ENCODE data around the gene GRK7.

DNA sequence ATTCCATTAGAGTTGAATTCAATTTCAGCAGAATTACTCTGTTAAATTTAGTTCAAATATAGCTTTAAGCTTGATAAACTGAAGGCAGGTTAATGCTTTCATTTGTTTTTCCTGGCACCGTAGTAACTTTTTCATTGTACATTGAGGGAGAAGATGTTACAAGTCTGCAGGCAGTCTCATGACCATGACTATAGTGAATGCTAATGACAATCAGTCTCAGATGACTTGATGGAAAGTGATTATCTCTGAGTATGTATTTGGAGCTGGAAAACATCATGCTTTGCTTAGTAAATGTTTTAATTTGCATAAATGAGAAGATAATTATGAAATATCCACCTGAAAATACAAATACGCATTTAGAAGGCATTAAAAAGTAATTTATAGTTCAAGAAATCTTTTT, 41.1 kb upstream of the GRK7 start:
- TF ChIP-seq, protein P1, sequence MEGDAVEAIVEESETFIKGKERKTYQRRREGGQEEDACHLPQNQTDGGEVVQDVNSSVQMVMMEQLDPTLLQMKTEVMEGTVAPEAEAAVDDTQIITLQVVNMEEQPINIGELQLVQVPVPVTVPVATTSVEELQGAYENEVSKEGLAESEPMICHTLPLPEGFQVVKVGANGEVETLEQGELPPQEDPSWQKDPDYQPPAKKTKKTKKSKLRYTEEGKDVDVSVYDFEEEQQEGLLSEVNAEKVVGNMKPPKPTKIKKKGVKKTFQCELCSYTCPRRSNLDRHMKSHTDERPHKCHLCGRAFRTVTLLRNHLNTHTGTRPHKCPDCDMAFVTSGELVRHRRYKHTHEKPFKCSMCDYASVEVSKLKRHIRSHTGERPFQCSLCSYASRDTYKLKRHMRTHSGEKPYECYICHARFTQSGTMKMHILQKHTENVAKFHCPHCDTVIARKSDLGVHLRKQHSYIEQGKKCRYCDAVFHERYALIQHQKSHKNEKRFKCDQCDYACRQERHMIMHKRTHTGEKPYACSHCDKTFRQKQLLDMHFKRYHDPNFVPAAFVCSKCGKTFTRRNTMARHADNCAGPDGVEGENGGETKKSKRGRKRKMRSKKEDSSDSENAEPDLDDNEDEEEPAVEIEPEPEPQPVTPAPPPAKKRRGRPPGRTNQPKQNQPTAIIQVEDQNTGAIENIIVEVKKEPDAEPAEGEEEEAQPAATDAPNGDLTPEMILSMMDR (IDR thresholded peaks at IDR 0.05): no peak
- TF ChIP-seq POLR2A (IDR thresholded peaks at IDR 0.05): no peak

Data from uterus (tissue), 2 donors.